ENCODE measurements around the gene ERICH6. TPM values are rescaled to one million over a fixed set of nuclear protein-coding genes. Genes with fewer than 3 reads are reported as not detected.

ERICH6 gene
- total RNA-seq, 1 experiment from 2014 or later, result not detected

- Mint-ChIP-seq H3K4me3 (ENCODE audit: low read depth, unreplicated experiment) (no peak overlapping the region), H3K27ac (ENCODE audit: unreplicated experiment) (peak overlapping the region; percentile 17), H3K9me3 (ENCODE audit: low read depth, unreplicated experiment) (peaks cover 3% of the 10 kb centered on the region), H3K4me1 (ENCODE audit: low read depth, unreplicated experiment) (peaks cover 10% of the 10 kb centered on the region), H3K27me3 (ENCODE audit: unreplicated experiment) (no peaks in the 10 kb centered on the region), H3K36me3 (ENCODE audit: insufficient read depth, unreplicated experiment) (peaks cover 17% of the 10 kb centered on the region)
- intact Hi-C loops (cut with micrococcal nuclease; ENCODE audit: unreplicated experiment), result no loop called here
- CTCF ChIA-PET, result interaction anchor here (0.7 kb wide), 2 partner anchors 61 to 427 kb away, joined by 3 to 6 read pairs; no protein-coding TSS in a partner anchor
- no peak for TF ChIP-seq CTCF (IDR thresholded peaks at IDR 0.05; ENCODE audit: unreplicated experiment)
- BruUV-seq (replicated peaks), result no TSS peak
- peak; percentile 41 for DNase-seq
Observed at GRCh38 chr3:150699068-150699639, 4.6 kb downstream of the ERICH6 start.

GRCh38 chr3:150697646-150698045 is 6.1 kb downstream of the ERICH6 start:
- CTCF ChIA-PET, result no interaction called here
- H3K27ac Mint-ChIP-seq (ENCODE audit: unreplicated experiment), result no peak overlapping the region
- H3K9me3 Mint-ChIP-seq (ENCODE audit: low read depth, unreplicated experiment), result peaks cover 3% of the 10 kb centered on the region
- peaks cover 10% of the 10 kb centered on the region for H3K4me1 Mint-ChIP-seq (ENCODE audit: low read depth, unreplicated experiment)
- no TSS peak for BruUV-seq (replicated peaks)
- intact Hi-C loops (cut with micrococcal nuclease; ENCODE audit: unreplicated experiment), result no loop called here
- DNase-seq, result no peak
- no peaks in the 10 kb centered on the region for H3K27me3 Mint-ChIP-seq (ENCODE audit: unreplicated experiment)
- no peak for TF ChIP-seq CTCF (IDR thresholded peaks at IDR 0.05; ENCODE audit: unreplicated experiment)
- peaks cover 2% of the 10 kb centered on the region for H3K36me3 Mint-ChIP-seq (ENCODE audit: insufficient read depth, unreplicated experiment)
- no peak overlapping the region for H3K4me3 Mint-ChIP-seq (ENCODE audit: low read depth, unreplicated experiment)

- BruUV-seq (replicated peaks), result no TSS peak
- H3K9me3 Mint-ChIP-seq (ENCODE audit: low read depth, unreplicated experiment), result peaks cover 9% of the 10 kb centered on the region
- intact Hi-C loops (cut with micrococcal nuclease; ENCODE audit: unreplicated experiment), result no loop called here
- no peaks in the 10 kb centered on the region for H3K27me3 Mint-ChIP-seq (ENCODE audit: unreplicated experiment)
- no peak for DNase-seq
- no peak overlapping the region for H3K4me3 Mint-ChIP-seq (ENCODE audit: low read depth, unreplicated experiment)
- H3K4me1 Mint-ChIP-seq (ENCODE audit: low read depth, unreplicated experiment), result peaks cover 9% of the 10 kb centered on the region
- no peaks in the 10 kb centered on the region for H3K36me3 Mint-ChIP-seq (ENCODE audit: insufficient read depth, unreplicated experiment)
- H3K27ac Mint-ChIP-seq (ENCODE audit: unreplicated experiment), result no peak overlapping the region
- no peak for TF ChIP-seq CTCF (IDR thresholded peaks at IDR 0.05; ENCODE audit: unreplicated experiment)
- CTCF ChIA-PET, result no interaction called here
Observed at GRCh38 chr3:150691414-150692040, 12.2 kb downstream of the ERICH6 start.

- TF ChIP-seq CTCF (IDR thresholded peaks at IDR 0.05; ENCODE audit: unreplicated experiment), result no peak
- Mint-ChIP-seq H3K4me3 (ENCODE audit: low read depth, unreplicated experiment) (no peak overlapping the region), H3K27me3 (ENCODE audit: unreplicated experiment) (no peaks in the 10 kb centered on the region), H3K9me3 (ENCODE audit: low read depth, unreplicated experiment) (peaks cover 5% of the 10 kb centered on the region), H3K36me3 (ENCODE audit: insufficient read depth, unreplicated experiment) (no peaks in the 10 kb centered on the region), H3K4me1 (ENCODE audit: low read depth, unreplicated experiment) (peaks cover 9% of the 10 kb centered on the region), H3K27ac (ENCODE audit: unreplicated experiment) (no peak overlapping the region)
- intact Hi-C loops (cut with micrococcal nuclease; ENCODE audit: unreplicated experiment), result no loop called here
- BruUV-seq (replicated peaks), result no TSS peak
- CTCF ChIA-PET, result interaction anchor here (0.6 kb wide), 1 partner anchor 89 kb away, joined by 4 read pairs; no protein-coding TSS in a partner anchor
- no peak for DNase-seq
Observed at GRCh38 chr3:150687613-150688012, 16.1 kb downstream of the ERICH6 start.
